GM21576 (cell line): ENCODE measurements around the gene ABLIM2.
"Not testable (repeated sequence)": the region's sequence is repeated elsewhere in the genome, so short reads cannot be mapped to it uniquely, and the experiment has no call there.

Experiments
- ATAC-seq: cut with Tn5 transposase; IDR thresholded peaks from one replicate; pipeline ENCODE4 v1.9.1; 2021; ENCODE audit warnings: mild to moderate bottlenecking, moderate library complexity; ENCODE audit not compliant: unreplicated experiment

Gene ABLIM2

GRCh38 chr4:7918981-7919380 is 239.6 kb downstream of the ABLIM2 start:
- ATAC-seq = no peak

GRCh38 chr4:7918187-7918586 is 240.4 kb downstream of the ABLIM2 start:
- ATAC-seq = not testable (repeated sequence)

GRCh38 chr4:7917669-7918068 is 240.9 kb downstream of the ABLIM2 start:
- no peak for ATAC-seq

GRCh38 chr4:7915875-7916242 is 242.8 kb downstream of the ABLIM2 start:
- ATAC-seq = no peak
